Measurements from ENCODE around the gene NBPF4. TPM values are rescaled to one million over a fixed set of nuclear protein-coding genes. Genes with fewer than 3 reads are reported as not detected.

NBPF4 gene
- total RNA-seq, 2 experiments from 2014 or later, result 0.10 TPM; not detected in 1

GRCh38 chr1:108199781-108200686 is 43.8 kb downstream of the NBPF4 start, which contains the start of gene SLC25A24:
Gene SLC25A24, minus strand, starts transcription at chr1:108200343. Its CDS starts 205 bp downstream, at chr1:108200138.
- H3K27me3 Mint-ChIP-seq, result peaks cover 18% of the 10 kb centered on the region
- H3K4me3 Mint-ChIP-seq, result peak within 1 kb of the TSS; percentile 87
- peak; percentile 83 for DNase-seq
- ChIA-PET POLR2A (interaction anchor here (0.6 kb wide), 1 partner anchor 9 kb away, joined by 3 read pairs; no protein-coding TSS in a partner anchor), CTCF (interaction anchor here (1.2 to 1.7 kb wide), 3 partner anchors 74 to 360 kb away, joined by 3 to 6 read pairs (median 3); partner anchors contain the start of gene EEIG2)
- H3K9me3 Mint-ChIP-seq, result peaks cover 2% of the 10 kb centered on the region
- H3K36me3 Mint-ChIP-seq (ENCODE audit: low read depth), result peaks cover 41% of the 10 kb centered on the region
- H3K4me1 Mint-ChIP-seq, result peaks cover 40% of the 10 kb centered on the region
- peak within 1 kb of the TSS; percentile 92 for H3K27ac Mint-ChIP-seq

DNA sequence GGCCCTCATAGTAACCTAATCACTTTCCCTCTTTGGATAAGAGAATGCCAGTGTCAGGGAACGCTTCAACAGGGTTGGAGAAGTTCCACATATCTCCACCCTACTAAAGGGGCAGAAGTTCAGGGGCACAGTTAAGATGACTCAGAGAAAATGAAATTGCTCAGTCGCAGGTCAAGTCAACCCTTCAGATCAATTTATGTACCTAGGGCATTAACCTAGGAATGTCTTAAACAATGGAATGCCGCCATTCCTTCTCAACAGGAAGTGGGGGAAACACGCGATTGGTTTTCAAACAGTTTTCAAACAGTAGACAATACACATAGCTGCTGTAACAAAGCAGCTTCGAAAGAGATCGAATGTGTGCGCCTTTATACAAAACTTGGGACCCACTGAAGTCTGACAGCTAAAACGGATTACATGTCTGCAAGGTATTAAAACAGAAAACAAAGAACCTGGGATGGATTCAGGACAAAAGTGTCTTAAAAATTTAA is 44.6 kb downstream of the NBPF4 start:
- ChIA-PET POLR2A (no interaction called here), CTCF (no interaction called here)
- Mint-ChIP-seq H3K9me3 (peaks cover 1% of the 10 kb centered on the region), H3K36me3 (ENCODE audit: low read depth) (peaks cover 48% of the 10 kb centered on the region), H3K4me1 (peaks cover 40% of the 10 kb centered on the region), H3K27ac (peak overlapping the region; percentile 89), H3K27me3 (peaks cover 13% of the 10 kb centered on the region), H3K4me3 (peak overlapping the region; percentile 87)
- DNase-seq, result no peak

DNA sequence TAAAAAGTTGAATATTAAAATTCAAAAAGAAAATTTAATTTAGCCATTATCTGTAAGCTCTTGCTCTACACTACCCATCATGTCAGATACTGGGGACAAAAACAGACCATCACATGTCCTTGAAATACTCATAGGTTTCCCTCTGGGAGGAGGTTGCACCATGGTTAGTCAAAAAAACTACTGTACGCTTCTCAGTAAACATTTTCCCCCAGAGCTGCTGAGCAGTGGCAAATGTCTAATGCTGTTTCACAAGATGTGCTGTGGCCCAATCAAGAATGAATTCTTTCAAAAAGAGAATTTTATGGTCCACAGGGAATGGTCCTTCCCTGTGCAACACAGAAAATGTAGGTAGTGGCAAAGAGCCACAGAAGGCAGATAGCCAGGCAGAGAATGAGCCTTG is 49.8 kb downstream of the NBPF4 start:
- Mint-ChIP-seq H3K36me3 (ENCODE audit: low read depth) (peaks cover 83% of the 10 kb centered on the region), H3K9me3 (peaks cover 26% of the 10 kb centered on the region), H3K27ac (no peak overlapping the region), H3K4me3 (no peak overlapping the region), H3K4me1 (peaks cover 35% of the 10 kb centered on the region), H3K27me3 (no peaks in the 10 kb centered on the region)
- POLR2A ChIA-PET, result interaction anchor here (0.6 kb wide), 1 partner anchor 156 kb away, joined by 5 read pairs; no protein-coding TSS in a partner anchor
- no peak for DNase-seq
- CTCF ChIA-PET, result no interaction called here

DNA sequence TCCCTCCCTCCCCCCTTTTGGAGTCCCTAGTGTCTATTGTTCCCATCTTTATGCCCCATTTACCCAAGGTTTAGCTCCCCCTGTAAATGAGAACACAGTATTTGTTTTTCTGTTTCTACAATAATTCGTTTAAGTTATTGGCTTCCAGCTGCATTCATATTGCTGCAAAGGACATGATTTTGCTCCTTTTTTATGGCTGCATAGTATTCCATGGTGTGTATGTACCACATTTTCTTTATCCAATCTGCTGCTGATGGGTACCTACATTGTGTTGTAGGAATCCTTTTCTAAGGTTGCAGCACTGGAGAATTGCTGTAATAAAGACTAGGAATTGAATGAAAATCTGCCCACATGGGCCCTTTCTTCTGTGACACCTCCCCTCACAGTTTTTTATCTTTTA is 50.5 kb downstream of the NBPF4 start:
- Mint-ChIP-seq H3K4me3 (no peak overlapping the region), H3K4me1 (peaks cover 28% of the 10 kb centered on the region), H3K9me3 (peaks cover 26% of the 10 kb centered on the region), H3K27me3 (no peaks in the 10 kb centered on the region), H3K36me3 (ENCODE audit: low read depth) (peaks cover 82% of the 10 kb centered on the region), H3K27ac (no peak overlapping the region)
- ChIA-PET POLR2A (no interaction called here), CTCF (no interaction called here)
- no peak for DNase-seq

DNA sequence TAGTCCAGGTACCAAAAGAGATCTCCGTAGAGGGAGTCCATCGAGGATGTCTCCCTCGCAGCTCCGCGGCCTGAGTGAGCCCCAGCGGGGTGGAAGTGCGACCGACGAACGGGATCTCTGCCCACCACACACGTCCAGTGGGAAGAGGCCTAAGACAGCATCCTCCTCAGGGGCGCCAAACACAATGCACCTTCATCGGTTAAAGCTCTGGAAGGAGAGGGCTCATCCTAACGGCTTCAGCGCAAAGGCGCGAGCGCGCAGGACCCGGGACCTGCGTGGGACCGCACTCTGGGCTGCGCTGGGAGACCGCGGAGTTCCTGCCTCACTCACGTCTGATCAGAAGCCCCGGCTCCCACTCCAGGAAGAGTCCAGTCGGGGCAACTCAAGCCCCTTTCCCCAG is 51.3 kb downstream of the NBPF4 start:
- H3K36me3 Mint-ChIP-seq (ENCODE audit: low read depth), result peaks cover 78% of the 10 kb centered on the region
- no peak for DNase-seq
- H3K4me3 Mint-ChIP-seq, result no peak overlapping the region
- no peak overlapping the region for H3K27ac Mint-ChIP-seq
- peaks cover 29% of the 10 kb centered on the region for H3K9me3 Mint-ChIP-seq
- CTCF ChIA-PET, result no interaction called here
- peaks cover 20% of the 10 kb centered on the region for H3K4me1 Mint-ChIP-seq
- H3K27me3 Mint-ChIP-seq, result no peaks in the 10 kb centered on the region
- POLR2A ChIA-PET, result no interaction called here

- H3K9me3 Mint-ChIP-seq, result peaks cover 31% of the 10 kb centered on the region
- H3K36me3 Mint-ChIP-seq (ENCODE audit: low read depth), result peaks cover 66% of the 10 kb centered on the region
- DNase-seq, result no peak
- no peak overlapping the region for H3K4me3 Mint-ChIP-seq
- H3K27ac Mint-ChIP-seq, result no peak overlapping the region
- H3K27me3 Mint-ChIP-seq, result no peaks in the 10 kb centered on the region
- ChIA-PET CTCF (interaction anchor here (0.7 kb wide), 1 partner anchor 350 kb away, joined by 5 read pairs; no protein-coding TSS in a partner anchor), POLR2A (no interaction called here)
- peaks cover 14% of the 10 kb centered on the region for H3K4me1 Mint-ChIP-seq
These were observed 53.0 kb downstream of the NBPF4 start for GRCh38 chr1:108190686-108191416.

GRCh38 chr1:108190001-108190634 is 53.8 kb downstream of the NBPF4 start:
- DNase-seq, result no peak
- H3K9me3 Mint-ChIP-seq, result peaks cover 31% of the 10 kb centered on the region
- POLR2A ChIA-PET, result no interaction called here
- H3K27ac Mint-ChIP-seq, result no peak overlapping the region
- H3K4me3 Mint-ChIP-seq, result no peak overlapping the region
- no peaks in the 10 kb centered on the region for H3K27me3 Mint-ChIP-seq
- peaks cover 14% of the 10 kb centered on the region for H3K4me1 Mint-ChIP-seq
- H3K36me3 Mint-ChIP-seq (ENCODE audit: low read depth), result peaks cover 62% of the 10 kb centered on the region
- CTCF ChIA-PET, result interaction anchor here (0.7 kb wide), 1 partner anchor 349 kb away, joined by 5 read pairs; no protein-coding TSS in a partner anchor

DNA sequence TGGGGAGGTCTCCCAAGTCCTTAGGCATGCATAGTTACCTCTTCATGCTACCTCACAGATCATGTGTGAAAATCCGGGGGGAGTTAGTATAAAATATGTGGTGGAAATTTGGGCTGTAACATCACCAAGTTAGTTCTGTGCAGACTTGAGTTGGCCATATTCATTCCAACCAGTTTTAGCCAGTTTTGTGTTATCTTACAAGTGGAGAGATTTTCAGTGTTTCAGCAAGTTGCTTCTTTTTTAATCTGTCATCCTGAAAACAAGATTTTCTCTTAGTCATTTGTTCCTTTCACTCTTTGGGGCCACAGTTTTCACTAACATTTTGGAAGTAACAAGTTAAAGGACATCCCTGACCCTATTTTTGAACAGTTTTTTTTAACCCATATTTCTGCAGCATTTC is 55.1 kb downstream of the NBPF4 start:
- H3K4me1 Mint-ChIP-seq, result peaks cover 14% of the 10 kb centered on the region
- peaks cover 58% of the 10 kb centered on the region for H3K36me3 Mint-ChIP-seq (ENCODE audit: low read depth)
- H3K9me3 Mint-ChIP-seq, result peaks cover 27% of the 10 kb centered on the region
- no peak overlapping the region for H3K27ac Mint-ChIP-seq
- ChIA-PET CTCF (no interaction called here), POLR2A (no interaction called here)
- DNase-seq, result no peak
- no peaks in the 10 kb centered on the region for H3K27me3 Mint-ChIP-seq
- H3K4me3 Mint-ChIP-seq, result no peak overlapping the region

- Mint-ChIP-seq H3K9me3 (peaks cover 6% of the 10 kb centered on the region), H3K4me3 (no peak overlapping the region), H3K27me3 (no peaks in the 10 kb centered on the region), H3K4me1 (peaks cover 3% of the 10 kb centered on the region), H3K27ac (no peak overlapping the region), H3K36me3 (ENCODE audit: low read depth) (peaks cover 54% of the 10 kb centered on the region)
- ChIA-PET CTCF (no interaction called here), POLR2A (no interaction called here)
- DNase-seq, result no peak
These were observed 60.7 kb downstream of the NBPF4 start for GRCh38 chr1:108182959-108183700.

GRCh38 chr1:108179018-108179417 is 64.9 kb downstream of the NBPF4 start:
- no peak for DNase-seq
- CTCF ChIA-PET, result no interaction called here
- Mint-ChIP-seq H3K27me3 (no peaks in the 10 kb centered on the region), H3K4me1 (peaks cover 11% of the 10 kb centered on the region), H3K36me3 (ENCODE audit: low read depth) (peaks cover 73% of the 10 kb centered on the region), H3K9me3 (peaks cover 22% of the 10 kb centered on the region), H3K4me3 (no peak overlapping the region), H3K27ac (no peak overlapping the region)
- POLR2A ChIA-PET, result no interaction called here
